Panc1 (cell line): ENCODE data around the gene FADS2.

Source experiments
- POLR2AphosphoS5 ChIP-seq: IDR thresholded peaks from 2 replicates; pipeline ENCODE4 v1.6.1; 2012; ENCODE audit warnings: mild to moderate bottlenecking, low read depth, low read length, moderate library complexity
- SIN3A ChIP-seq: IDR thresholded peaks from 2 replicates; pipeline ENCODE4 v1.6.1; 2012; ENCODE audit warnings: low read depth, mild to moderate bottlenecking, low read length, moderate library complexity, borderline replicate concordance; ENCODE audit not compliant: insufficient read depth
- TCF7L2 ChIP-seq: IDR thresholded peaks from 2 replicates; pipeline ENCODE4 v1.6.1; 2011; ENCODE audit warnings: mild to moderate bottlenecking, low read depth, low read length, inconsistent platforms
- TF ChIP-seq, protein P1 (sequence below): fragments of 450-650 bp; IDR thresholded peaks from 2 replicates; pipeline ENCODE4 v1.5.1; 2017; ENCODE audit warnings: mild to moderate bottlenecking
- TF ChIP-seq, protein P2 (sequence below), 2 experiments: IDR thresholded peaks; 2 replicates each; pipeline ENCODE4 v1.6.1; 2011 to 2012; ENCODE audit warnings: low read depth in 2 of 2, control low read depth in 1 of 2, low read length in 1 of 2, mild to moderate bottlenecking in 1 of 2, moderate library complexity in 1 of 2; ENCODE audit not compliant: insufficient read depth in 1 of 2

DNA sequence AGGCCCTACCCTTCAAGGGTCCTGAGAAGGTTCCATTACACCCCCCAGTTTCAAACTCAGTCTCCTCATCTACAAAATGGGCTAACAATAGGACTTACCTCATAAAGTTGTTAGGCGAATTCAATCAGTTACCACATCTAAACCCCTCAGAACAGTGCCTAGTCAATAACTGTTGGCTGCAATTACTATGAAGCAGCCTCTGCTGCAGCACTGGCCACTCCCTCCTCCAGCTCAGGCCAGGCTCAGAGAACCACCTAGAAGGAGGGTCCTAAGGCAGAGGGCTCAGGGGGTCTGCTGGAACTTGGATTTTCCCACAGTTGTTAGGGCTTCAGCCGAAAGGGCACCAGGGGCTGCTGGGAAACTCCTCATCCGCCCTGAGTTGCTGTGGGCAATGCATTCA, 58.5 kb downstream of the FADS2 start:
- TF ChIP-seq, protein P1, sequence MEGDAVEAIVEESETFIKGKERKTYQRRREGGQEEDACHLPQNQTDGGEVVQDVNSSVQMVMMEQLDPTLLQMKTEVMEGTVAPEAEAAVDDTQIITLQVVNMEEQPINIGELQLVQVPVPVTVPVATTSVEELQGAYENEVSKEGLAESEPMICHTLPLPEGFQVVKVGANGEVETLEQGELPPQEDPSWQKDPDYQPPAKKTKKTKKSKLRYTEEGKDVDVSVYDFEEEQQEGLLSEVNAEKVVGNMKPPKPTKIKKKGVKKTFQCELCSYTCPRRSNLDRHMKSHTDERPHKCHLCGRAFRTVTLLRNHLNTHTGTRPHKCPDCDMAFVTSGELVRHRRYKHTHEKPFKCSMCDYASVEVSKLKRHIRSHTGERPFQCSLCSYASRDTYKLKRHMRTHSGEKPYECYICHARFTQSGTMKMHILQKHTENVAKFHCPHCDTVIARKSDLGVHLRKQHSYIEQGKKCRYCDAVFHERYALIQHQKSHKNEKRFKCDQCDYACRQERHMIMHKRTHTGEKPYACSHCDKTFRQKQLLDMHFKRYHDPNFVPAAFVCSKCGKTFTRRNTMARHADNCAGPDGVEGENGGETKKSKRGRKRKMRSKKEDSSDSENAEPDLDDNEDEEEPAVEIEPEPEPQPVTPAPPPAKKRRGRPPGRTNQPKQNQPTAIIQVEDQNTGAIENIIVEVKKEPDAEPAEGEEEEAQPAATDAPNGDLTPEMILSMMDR: no peak
- TF ChIP-seq, protein P2, sequence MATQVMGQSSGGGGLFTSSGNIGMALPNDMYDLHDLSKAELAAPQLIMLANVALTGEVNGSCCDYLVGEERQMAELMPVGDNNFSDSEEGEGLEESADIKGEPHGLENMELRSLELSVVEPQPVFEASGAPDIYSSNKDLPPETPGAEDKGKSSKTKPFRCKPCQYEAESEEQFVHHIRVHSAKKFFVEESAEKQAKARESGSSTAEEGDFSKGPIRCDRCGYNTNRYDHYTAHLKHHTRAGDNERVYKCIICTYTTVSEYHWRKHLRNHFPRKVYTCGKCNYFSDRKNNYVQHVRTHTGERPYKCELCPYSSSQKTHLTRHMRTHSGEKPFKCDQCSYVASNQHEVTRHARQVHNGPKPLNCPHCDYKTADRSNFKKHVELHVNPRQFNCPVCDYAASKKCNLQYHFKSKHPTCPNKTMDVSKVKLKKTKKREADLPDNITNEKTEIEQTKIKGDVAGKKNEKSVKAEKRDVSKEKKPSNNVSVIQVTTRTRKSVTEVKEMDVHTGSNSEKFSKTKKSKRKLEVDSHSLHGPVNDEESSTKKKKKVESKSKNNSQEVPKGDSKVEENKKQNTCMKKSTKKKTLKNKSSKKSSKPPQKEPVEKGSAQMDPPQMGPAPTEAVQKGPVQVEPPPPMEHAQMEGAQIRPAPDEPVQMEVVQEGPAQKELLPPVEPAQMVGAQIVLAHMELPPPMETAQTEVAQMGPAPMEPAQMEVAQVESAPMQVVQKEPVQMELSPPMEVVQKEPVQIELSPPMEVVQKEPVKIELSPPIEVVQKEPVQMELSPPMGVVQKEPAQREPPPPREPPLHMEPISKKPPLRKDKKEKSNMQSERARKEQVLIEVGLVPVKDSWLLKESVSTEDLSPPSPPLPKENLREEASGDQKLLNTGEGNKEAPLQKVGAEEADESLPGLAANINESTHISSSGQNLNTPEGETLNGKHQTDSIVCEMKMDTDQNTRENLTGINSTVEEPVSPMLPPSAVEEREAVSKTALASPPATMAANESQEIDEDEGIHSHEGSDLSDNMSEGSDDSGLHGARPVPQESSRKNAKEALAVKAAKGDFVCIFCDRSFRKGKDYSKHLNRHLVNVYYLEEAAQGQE (IDR thresholded peaks at IDR 0.05; ENCODE audit: insufficient read depth in 1 of 2, low read depth in 2 of 2, low read length in 1 of 2): no peak
- no peak for TF ChIP-seq TCF7L2
- no peak for TF ChIP-seq POLR2AphosphoS5
- no peak for TF ChIP-seq SIN3A
